GM10266 (cell line): ENCODE measurements around the gene AMY1C.
"Not testable (repeated sequence)": the region's sequence is repeated elsewhere in the genome, so short reads cannot be mapped to it uniquely, and the experiment has no call there.

Experiments used
- DNase-seq: peaks from one replicate; pipeline ENCODE4 v3.0.0; 2012; ENCODE audit errors: extremely low spot score
- CTCF ChIP-seq: IDR thresholded peaks from 2 replicates; pipeline ENCODE4 v1.5.1; 2012; ENCODE audit warnings: mild to moderate bottlenecking, low read depth; ENCODE audit not compliant: control insufficient read depth, insufficient read depth; ENCODE audit errors: missing control alignments

AMY1C gene

DNA sequence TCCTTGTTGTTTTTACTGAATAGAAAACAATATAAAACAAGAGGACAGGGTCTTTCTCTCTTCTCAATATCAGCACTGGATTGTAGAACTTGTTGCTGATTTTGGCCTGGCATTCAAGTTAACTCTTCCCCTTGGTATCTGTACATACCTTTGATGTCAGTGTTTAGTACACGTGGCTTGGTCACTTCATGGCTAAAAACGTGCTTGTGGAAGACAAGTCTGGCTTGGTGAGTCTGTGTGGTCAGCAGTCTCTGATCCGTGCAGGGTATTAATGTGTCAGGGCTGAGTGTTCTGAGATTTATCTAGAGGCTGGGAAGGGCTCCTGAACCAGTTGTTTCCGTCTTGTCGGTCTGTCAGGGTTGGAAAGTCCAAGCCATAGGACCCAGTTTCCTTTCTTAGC, at the start of gene AMY1C:
TSS of gene AMY1C (plus strand) at position 301 of the 400 bp plus-strand sequence. CDS start 572 bp downstream, outside the sequence.
- DNase-seq: not testable (repeated sequence)

GRCh38 chr1:103700669-103701068, 49.0 kb upstream of the AMY1C start:
- not testable (repeated sequence) for DNase-seq

- DNase-seq: not testable (repeated sequence)
These were observed 48.4 kb upstream of the AMY1C start for GRCh38 chr1:103701256-103701655.

DNA sequence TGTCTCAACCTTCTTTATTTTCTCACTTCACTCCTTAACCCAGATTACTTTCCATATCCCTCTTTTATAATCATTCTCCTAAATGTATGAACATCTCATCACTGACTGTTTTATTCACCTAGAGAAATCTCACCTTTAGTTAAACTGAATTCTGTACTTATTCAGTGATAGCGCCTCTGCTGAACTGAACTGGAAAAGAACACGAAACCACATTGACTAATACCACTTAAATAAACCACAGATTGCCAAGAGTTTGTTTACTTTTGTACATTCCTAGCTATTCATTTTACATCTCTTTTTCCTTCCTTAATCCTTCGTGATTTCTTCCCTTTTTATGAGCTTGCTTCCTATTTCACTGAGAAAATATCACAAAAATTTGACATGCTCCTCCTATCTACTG, 42.0 kb upstream of the AMY1C start:
- DNase-seq: not testable (repeated sequence)

- not testable (repeated sequence) for DNase-seq
These were observed 39.3 kb upstream of the AMY1C start for GRCh38 chr1:103710381-103710780.

- DNase-seq: not testable (repeated sequence)
These were observed 32.3 kb upstream of the AMY1C start for GRCh38 chr1:103717404-103717803.

DNA sequence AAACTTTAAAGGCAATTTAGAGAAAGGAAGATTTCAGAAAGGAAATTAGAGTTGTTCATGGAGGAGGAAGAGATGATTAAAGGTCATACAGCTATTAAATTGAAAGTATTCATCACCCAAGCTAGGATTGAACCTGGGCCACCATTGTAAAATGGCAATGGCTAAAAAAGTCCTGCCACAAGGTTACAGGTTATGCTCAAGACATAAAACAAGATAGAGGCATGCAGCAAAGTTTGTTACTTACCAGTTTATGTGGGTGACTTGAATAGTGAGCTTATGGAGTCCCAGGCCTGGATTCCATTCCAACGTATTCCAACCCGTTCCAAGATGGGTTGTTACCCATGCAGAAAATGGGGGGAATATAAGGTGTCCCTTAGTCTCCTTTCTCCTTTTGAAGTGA, 28.2 kb upstream of the AMY1C start:
- not testable (repeated sequence) for DNase-seq

DNA sequence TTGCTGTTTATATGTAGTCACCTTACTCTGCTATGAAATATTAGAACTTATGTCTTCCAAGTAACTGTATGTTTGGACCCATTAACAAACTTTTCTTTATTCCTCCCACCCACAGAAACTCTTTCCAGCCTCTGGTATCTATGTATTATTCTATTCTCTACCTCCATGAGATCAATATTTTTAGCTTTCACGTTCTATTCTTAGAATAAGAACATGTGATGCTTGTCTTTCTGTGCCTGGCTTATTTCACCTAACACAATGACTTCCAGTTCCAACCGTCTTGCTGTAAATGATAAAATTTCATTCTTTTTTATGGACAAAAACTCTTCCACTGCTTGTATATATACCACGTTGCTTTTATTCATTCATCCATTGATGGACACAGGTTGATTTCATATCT, 14.4 kb upstream of the AMY1C start:
- DNase-seq: not testable (repeated sequence)

- not testable (repeated sequence) for DNase-seq
These were observed 11.7 kb upstream of the AMY1C start for GRCh38 chr1:103738031-103738430.

- not testable (repeated sequence) for DNase-seq
These were observed 5.2 kb upstream of the AMY1C start for GRCh38 chr1:103744449-103744848.

DNA sequence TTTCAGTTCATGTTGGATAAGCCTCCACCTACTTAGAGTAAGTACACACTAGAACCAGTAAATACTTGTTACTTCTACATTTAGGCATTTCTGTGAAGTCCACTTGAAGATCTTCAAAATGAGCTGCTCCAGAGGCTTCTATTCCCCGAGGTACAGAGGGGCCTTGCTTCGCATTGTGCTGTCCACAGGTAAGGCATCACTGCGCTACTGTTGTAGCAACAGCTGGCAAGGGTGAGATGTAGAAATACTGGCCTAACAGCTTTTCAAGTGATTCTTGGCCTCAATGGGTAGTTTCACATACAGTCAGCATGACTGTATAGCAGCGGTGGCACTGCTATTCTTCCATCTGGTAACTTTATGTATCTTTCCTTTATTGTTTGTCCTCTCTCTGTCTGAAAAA, 4.7 kb upstream of the AMY1C start:
- DNase-seq: not testable (repeated sequence)

- not testable (repeated sequence) for DNase-seq
These were observed 1.4 kb upstream of the AMY1C start for GRCh38 chr1:103748273-103748672.

GRCh38 chr1:103761896-103762295, 12.2 kb downstream of the AMY1C start:
- TF ChIP-seq CTCF: no peak
- DNase-seq: no peak

DNA sequence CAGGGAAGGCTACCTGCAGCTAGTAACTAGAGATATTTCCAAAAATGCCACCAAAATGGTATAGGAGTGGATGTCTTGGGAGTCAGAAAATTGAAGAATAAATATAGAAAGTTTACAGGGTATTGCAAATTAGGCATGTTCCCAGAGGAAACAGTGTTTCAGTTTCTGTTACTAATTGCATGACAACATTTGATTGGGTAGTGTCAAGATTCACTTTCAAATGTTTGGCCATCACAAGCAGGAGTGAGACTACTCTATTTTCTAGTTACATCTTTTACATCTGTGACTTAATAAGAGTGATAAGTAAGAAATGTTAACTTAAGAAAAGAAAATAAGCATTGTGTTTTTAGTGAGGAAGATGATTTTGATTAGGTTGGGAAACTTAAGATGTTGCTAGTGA, 30.2 kb downstream of the AMY1C start:
- DNase-seq: no peak

More for the DNA sequence above, 30.2 kb downstream of the AMY1C start:
- no peak for TF ChIP-seq CTCF
